ENCODE measurements around the gene SCG5. TPM values are rescaled to one million over a fixed set of nuclear protein-coding genes. Genes with fewer than 3 reads are reported as not detected.

The SCG5 gene
- total RNA-seq, 1 experiment from 2014 or later, result 23.9 TPM

GRCh38 chr15:32692286-32692685 is 50.8 kb downstream of the SCG5 start:
- no peak overlapping the region for H2BK20ac ChIP-seq (ENCODE audit: low read depth, low read length, poor library complexity, severe bottlenecking)
- H3T11ph ChIP-seq (ENCODE audit: low read length), result no peak overlapping the region
- H4K8ac ChIP-seq (replicated peaks; ENCODE audit: insufficient read length, low read depth, low read length), result no peak overlapping the region
- Mint-ChIP-seq H3K9me3 (no peaks in the 10 kb centered on the region), H3K27me3 (ENCODE audit: low read depth) (no peaks in the 10 kb centered on the region; the same call in 1 of the 2 replicates), H3K4me1 (peaks cover 7 to 13% of the 10 kb centered on the region in 2 experiments; a peak in 3 of 4 replicates), H3K36me3 (ENCODE audit: insufficient read depth in 1 of 3, low read depth in 3 of 3) (peaks cover 0 to 5% (median 2%) of the 10 kb centered on the region in 3 experiments; a peak in 2 of 7 replicates), H3K4me3 (no peak overlapping the region), H3K27ac (no peak overlapping the region)
- no peak overlapping the region for H3K27ac ChIP-seq (ENCODE audit: insufficient read length, low read depth, low read length)
- H2BK120ac ChIP-seq (ENCODE audit: low read depth, low read length, poor library complexity, severe bottlenecking), result no peak overlapping the region
- H4K20me1 ChIP-seq (ENCODE audit: control insufficient read depth, insufficient read depth, insufficient read length), result no peaks in the 10 kb centered on the region
- no peak overlapping the region for H2AK5ac ChIP-seq (ENCODE audit: insufficient read length, low read length)
- H3K4me2 ChIP-seq (ENCODE audit: insufficient read depth, insufficient read length, low read length), result no peak overlapping the region
- H3K4me1 ChIP-seq (ENCODE audit: insufficient read depth, low read length), result peaks cover 3% of the 10 kb centered on the region; the same call in 1 of the 2 replicates
- no peak overlapping the region for H3K14ac ChIP-seq (ENCODE audit: insufficient read depth, low read length)
- H2BK15ac ChIP-seq (ENCODE audit: low read depth, low read length), result no peak overlapping the region
- H4K91ac ChIP-seq (ENCODE audit: insufficient read length, low read depth, low read length), result no peak overlapping the region
- H2BK12ac ChIP-seq (ENCODE audit: insufficient read length, low read depth, low read length), result no peak overlapping the region
- TF ChIP-seq CTCF (conservative IDR thresholded peaks at IDR 0.05), result no peak
- H3K4ac ChIP-seq (ENCODE audit: low read depth, low read length), result no peak overlapping the region
- no peak for DNase-seq
- H3K79me2 ChIP-seq (ENCODE audit: insufficient read depth, low read length), result no peaks in the 10 kb centered on the region
- H3K9me3 ChIP-seq (ENCODE audit: control insufficient read depth, low read depth, low read length), result no peaks in the 10 kb centered on the region
- no peak overlapping the region for H3K56ac ChIP-seq (ENCODE audit: insufficient read length, low read depth, low read length)
- no peak overlapping the region for H2AFZ ChIP-seq (ENCODE audit: low read length)
- H2BK5ac ChIP-seq (ENCODE audit: insufficient read length, low read length), result no peak overlapping the region
- H3K79me1 ChIP-seq (ENCODE audit: insufficient read depth, low read depth, low read length, poor library complexity, severe bottlenecking), result no peaks in the 10 kb centered on the region
- no peaks in the 10 kb centered on the region for H3K27me3 ChIP-seq (ENCODE audit: insufficient read depth, low read length)
- H3K18ac ChIP-seq (ENCODE audit: insufficient read length, low read depth, low read length), result no peak overlapping the region
- no peak overlapping the region for H3K23ac ChIP-seq (ENCODE audit: insufficient read length, low read depth, low read length)
- H3K9ac ChIP-seq (ENCODE audit: extremely low read depth, insufficient read length, low read length), result no peak overlapping the region
- no peak overlapping the region for H4K5ac ChIP-seq (ENCODE audit: insufficient read length, low read depth, low read length)
- H3K23me2 ChIP-seq (ENCODE audit: insufficient read length, low read depth, low read length, poor library complexity, severe bottlenecking), result no peaks in the 10 kb centered on the region
- WGBS (ENCODE audit: extremely low coverage, insufficient read length, low lambda C conversion rate), result no CpG with 5 or more reads among the region's 2 CpGs

All from H9 (cell line).